BJ (cell line): ENCODE measurements around the gene ATP1A1. TPM values are rescaled to one million over a fixed set of nuclear protein-coding genes. Genes with fewer than 3 reads are reported as not detected.

Experiments used
- CTCF ChIA-PET: fragments of 350-600 bp; formaldehyde crosslinking; extraction: SDS; loops from one replicate; lab custom pipeline; 2021; ENCODE audit warnings: antibody characterized with exemption, inconsistent platforms; lab: Yijun Ruan, JAX
- POLR2A ChIA-PET: fragments of 300-600 bp; sonication (Branson Sonifier 250); formaldehyde crosslinking; extraction: SDS; loops from one replicate; lab custom pipeline; 2021; ENCODE audit warnings: antibody characterized with exemption; lab: Charles Lee
- DNase-seq: peaks from one replicate; pipeline ENCODE4 v3.0.0-alpha.2; 2011; ENCODE audit warnings: low read depth
- H3K27me3 ChIP-seq: 2 replicates; pipeline ENCODE4 v1.6.0; 2011; ENCODE audit warnings: low read length; ENCODE audit not compliant: control insufficient read depth, insufficient read depth
- H3K36me3 ChIP-seq: 2 replicates; pipeline ENCODE4 v1.5.1; 2011; ENCODE audit warnings: low read length; ENCODE audit not compliant: control insufficient read depth, insufficient read depth
- H3K4me3 ChIP-seq: 2 replicates; pipeline ENCODE4 v1.5.1; 2011; ENCODE audit warnings: low read depth, mild to moderate bottlenecking, control low read depth, low read length
- CTCF ChIP-seq: IDR thresholded peaks from 2 replicates; pipeline ENCODE4 v1.5.1; 2011; ENCODE audit warnings: low read depth, mild to moderate bottlenecking, control low read depth, inconsistent platforms, low read length, moderate library complexity; ENCODE audit not compliant: insufficient read depth
- polyA plus RNA-seq: library from polyadenylated mRNA; depleted of rRNA; stranded (reverse); fragments of >200 nt; gene quantifications from 2 replicates; pipeline ENCODE4 v1.2.3, GENCODE V29; 2011

The ATP1A1 gene
- polyA plus RNA-seq, 1 experiment = 392 TPM

GRCh38 chr1:116343019-116343418 lies 30.0 kb upstream of the ATP1A1 start:
- no peak overlapping the region for H3K4me3 ChIP-seq
- peaks cover 4% of the 10 kb centered on the region for H3K27me3 ChIP-seq
- TF ChIP-seq CTCF = no peak
- no peak for DNase-seq
- CTCF ChIA-PET = no interaction called here
- H3K36me3 ChIP-seq = no peaks in the 10 kb centered on the region
- POLR2A ChIA-PET = no interaction called here

GRCh38 chr1:116345011-116345410 lies 28.0 kb upstream of the ATP1A1 start:
- TF ChIP-seq CTCF = no peak
- CTCF ChIA-PET = interaction anchor here (0.6 to 1.6 kb wide), 2 partner anchors 22 to 140 kb away, joined by 3 to 6 read pairs; no protein-coding TSS in a partner anchor
- no peak for DNase-seq

GRCh38 chr1:116345843-116346242 lies 27.2 kb upstream of the ATP1A1 start:
- Histone ChIP-seq H3K4me3 (no peak overlapping the region), H3K36me3 (no peaks in the 10 kb centered on the region), H3K27me3 (peaks cover 4% of the 10 kb centered on the region)
- no peak for DNase-seq
- ChIA-PET POLR2A (no interaction called here), CTCF (interaction anchor here (0.5 kb wide), 1 partner anchor 1684 kb away, joined by 3 read pairs; no protein-coding TSS in a partner anchor)
- no peak for TF ChIP-seq CTCF

More at GRCh38 chr1:116345011-116345410, 28.0 kb upstream of the ATP1A1 start:
- POLR2A ChIA-PET = no interaction called here
- Histone ChIP-seq H3K36me3 (no peaks in the 10 kb centered on the region), H3K4me3 (no peak overlapping the region), H3K27me3 (peaks cover 4% of the 10 kb centered on the region)

GRCh38 chr1:116346943-116347673 lies 25.9 kb upstream of the ATP1A1 start:
- POLR2A ChIA-PET = no interaction called here
- H3K36me3 ChIP-seq = no peaks in the 10 kb centered on the region

More at GRCh38 chr1:116346943-116347673, 25.9 kb upstream of the ATP1A1 start:
- CTCF ChIA-PET = no interaction called here
- TF ChIP-seq CTCF = no peak
- Histone ChIP-seq H3K27me3 (peaks cover 2% of the 10 kb centered on the region), H3K4me3 (no peak overlapping the region)
- no peak for DNase-seq
